ENCODE results near the gene TM4SF18.

Gene TM4SF18

DNA sequence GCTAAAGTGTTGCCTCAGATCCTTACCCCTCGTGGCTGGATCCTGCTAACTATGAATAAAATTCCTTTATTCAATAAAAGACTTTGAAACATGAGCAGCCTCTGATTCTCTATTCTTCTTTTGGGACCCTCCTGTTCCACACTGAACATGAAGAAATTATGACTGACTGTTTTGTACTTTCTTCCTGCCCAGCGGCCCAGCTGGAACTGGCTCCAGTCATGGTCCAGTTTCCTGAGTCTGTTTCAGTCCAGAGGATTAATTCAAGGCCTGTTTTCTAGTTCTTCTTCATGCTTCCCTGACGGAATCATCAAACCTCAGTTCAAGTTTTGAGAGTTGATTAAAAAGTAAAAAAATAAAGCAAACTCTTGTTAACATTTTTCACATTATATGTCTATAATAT, 59.2 kb downstream of the TM4SF18 start:
- no peak overlapping the region for H3K27ac Mint-ChIP-seq
- H3K4me1 Mint-ChIP-seq (ENCODE audit: low read depth), result peaks cover 15% of the 10 kb centered on the region
- no peaks in the 10 kb centered on the region for H3K36me3 Mint-ChIP-seq (ENCODE audit: low read depth)
- DNase-seq (ENCODE audit: low spot score), result no peak
- no peak overlapping the region for H3K4me3 Mint-ChIP-seq
- peaks cover 15% of the 10 kb centered on the region for H3K27me3 Mint-ChIP-seq (ENCODE audit: low read depth)
- no peaks in the 10 kb centered on the region for H3K9me3 Mint-ChIP-seq

DNA sequence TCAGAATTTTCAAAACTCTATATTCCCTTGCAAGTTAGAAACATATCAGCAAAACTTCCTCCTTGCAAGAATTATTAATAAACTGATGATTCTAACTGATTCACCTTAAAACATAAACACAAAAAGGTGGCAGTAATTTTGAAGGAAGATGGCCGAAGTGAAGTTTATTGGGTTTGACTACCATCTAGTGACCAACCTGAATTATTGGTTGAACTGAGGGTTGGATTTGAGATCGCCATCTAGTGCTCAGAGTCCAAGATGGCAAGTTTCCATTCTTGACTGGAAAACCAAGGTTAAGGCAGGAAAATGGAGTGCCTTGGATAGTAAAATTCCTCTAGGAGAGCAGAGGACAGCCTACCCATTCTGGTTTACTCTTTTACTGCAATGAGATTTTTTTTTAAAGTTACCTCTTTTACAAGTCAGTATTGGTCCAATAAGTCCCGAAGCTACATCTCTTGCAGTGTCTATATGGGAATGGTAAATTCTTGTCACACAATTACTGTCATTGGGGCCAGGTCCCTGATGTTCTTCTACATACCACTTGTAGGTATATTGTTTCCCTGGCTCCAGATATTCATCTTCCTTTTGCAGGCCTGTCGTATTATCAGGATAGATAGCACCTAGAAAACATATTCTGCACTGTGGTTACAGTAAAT, 60.2 kb downstream of the TM4SF18 start:
- Mint-ChIP-seq H3K27ac (no peak overlapping the region), H3K9me3 (no peaks in the 10 kb centered on the region)

DNA sequence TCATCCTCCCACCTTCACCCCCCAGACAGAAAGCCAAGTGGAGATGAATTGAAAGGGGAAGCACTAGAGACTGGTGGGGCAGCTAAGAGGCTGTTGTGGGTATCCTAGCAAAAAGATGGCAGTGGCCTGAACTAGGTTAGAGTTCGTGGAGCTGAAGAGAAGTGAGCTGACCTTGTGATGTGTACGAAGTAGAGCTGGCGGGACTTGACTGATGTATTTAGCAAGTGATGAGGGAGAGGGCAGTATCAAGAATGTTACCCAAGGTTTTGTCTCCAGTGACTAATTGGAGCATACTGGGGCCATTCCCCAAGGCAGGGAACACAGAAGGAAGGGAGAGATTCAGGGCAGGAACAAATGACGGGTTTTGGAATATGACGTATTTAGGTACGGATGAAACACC, 61.8 kb downstream of the TM4SF18 start:
- Mint-ChIP-seq H3K27me3 (ENCODE audit: low read depth) (peaks cover 21% of the 10 kb centered on the region), H3K36me3 (ENCODE audit: low read depth) (no peaks in the 10 kb centered on the region), H3K27ac (no peak overlapping the region), H3K4me3 (no peak overlapping the region), H3K4me1 (ENCODE audit: low read depth) (peaks cover 5% of the 10 kb centered on the region), H3K9me3 (no peaks in the 10 kb centered on the region)
- DNase-seq (ENCODE audit: low spot score), result no peak

More for the DNA sequence above, 60.2 kb downstream of the TM4SF18 start:
- no peak overlapping the region for H3K4me3 Mint-ChIP-seq
- peaks cover 15% of the 10 kb centered on the region for H3K4me1 Mint-ChIP-seq (ENCODE audit: low read depth)
- H3K36me3 Mint-ChIP-seq (ENCODE audit: low read depth), result no peaks in the 10 kb centered on the region
- DNase-seq (ENCODE audit: low spot score), result peak; percentile 10
- peaks cover 19% of the 10 kb centered on the region for H3K27me3 Mint-ChIP-seq (ENCODE audit: low read depth)

DNA sequence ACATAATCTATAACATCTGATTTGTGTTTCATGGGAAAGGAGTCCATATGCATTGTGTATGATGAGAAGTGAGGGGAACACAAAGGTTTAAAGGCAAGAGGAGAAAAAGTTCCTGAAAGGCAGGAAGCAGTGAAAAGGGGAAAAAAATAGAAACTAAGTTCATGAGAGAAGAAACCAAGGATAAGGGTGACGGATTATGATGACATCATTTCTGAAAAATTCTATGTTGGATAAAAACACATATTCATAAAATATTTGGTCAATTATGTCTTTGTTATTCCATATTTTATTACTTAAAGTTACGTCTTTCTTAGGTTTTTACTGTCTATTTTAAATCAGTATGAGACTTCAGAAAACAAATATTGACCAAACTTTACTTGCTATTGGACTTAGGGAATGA, 63.3 kb downstream of the TM4SF18 start:
- Mint-ChIP-seq H3K36me3 (ENCODE audit: low read depth) (no peaks in the 10 kb centered on the region), H3K27ac (no peak overlapping the region), H3K4me3 (no peak overlapping the region), H3K4me1 (ENCODE audit: low read depth) (peaks cover 2% of the 10 kb centered on the region), H3K27me3 (ENCODE audit: low read depth) (peaks cover 16% of the 10 kb centered on the region), H3K9me3 (no peaks in the 10 kb centered on the region)
- DNase-seq (ENCODE audit: low spot score), result no peak

DNA sequence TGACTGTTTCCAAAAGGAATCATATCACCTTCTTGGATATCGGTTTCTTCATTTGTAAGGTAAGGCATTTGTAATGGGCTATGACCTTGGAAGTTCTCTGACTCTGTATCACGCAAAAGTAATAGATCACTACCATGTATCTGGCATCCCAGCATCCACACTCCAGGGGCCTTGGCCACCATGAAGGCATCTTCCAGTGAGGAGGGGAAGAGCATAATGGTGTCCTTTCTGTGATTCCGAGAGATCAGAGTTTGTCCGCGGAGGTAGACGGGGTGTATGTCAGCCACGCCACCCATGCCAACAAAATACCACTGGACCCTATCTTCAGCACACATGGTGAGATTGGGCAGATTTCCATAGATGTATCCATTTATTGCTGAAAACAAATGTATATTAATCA, 63.7 kb downstream of the TM4SF18 start:
- Mint-ChIP-seq H3K27me3 (ENCODE audit: low read depth) (peaks cover 14% of the 10 kb centered on the region), H3K4me1 (ENCODE audit: low read depth) (peaks cover 2% of the 10 kb centered on the region), H3K36me3 (ENCODE audit: low read depth) (no peaks in the 10 kb centered on the region), H3K9me3 (no peaks in the 10 kb centered on the region), H3K4me3 (no peak overlapping the region), H3K27ac (no peak overlapping the region)
- DNase-seq (ENCODE audit: low spot score), result no peak
